ENCODE results near the gene NWD2.

GRCh38 chr4:37451656-37452055 lies 207.1 kb downstream of the NWD2 start:
- TF ChIP-seq, protein P1, sequence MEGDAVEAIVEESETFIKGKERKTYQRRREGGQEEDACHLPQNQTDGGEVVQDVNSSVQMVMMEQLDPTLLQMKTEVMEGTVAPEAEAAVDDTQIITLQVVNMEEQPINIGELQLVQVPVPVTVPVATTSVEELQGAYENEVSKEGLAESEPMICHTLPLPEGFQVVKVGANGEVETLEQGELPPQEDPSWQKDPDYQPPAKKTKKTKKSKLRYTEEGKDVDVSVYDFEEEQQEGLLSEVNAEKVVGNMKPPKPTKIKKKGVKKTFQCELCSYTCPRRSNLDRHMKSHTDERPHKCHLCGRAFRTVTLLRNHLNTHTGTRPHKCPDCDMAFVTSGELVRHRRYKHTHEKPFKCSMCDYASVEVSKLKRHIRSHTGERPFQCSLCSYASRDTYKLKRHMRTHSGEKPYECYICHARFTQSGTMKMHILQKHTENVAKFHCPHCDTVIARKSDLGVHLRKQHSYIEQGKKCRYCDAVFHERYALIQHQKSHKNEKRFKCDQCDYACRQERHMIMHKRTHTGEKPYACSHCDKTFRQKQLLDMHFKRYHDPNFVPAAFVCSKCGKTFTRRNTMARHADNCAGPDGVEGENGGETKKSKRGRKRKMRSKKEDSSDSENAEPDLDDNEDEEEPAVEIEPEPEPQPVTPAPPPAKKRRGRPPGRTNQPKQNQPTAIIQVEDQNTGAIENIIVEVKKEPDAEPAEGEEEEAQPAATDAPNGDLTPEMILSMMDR (IDR thresholded peaks at IDR 0.05 in 2 of 3, conservative IDR thresholded peaks at IDR 0.05 in 1 of 3; ENCODE audit: control insufficient read depth in 2 of 3, extremely low read depth in 1 of 3, insufficient read depth in 1 of 3, low read depth in 3 of 3, low read length in 3 of 3): no peak
- TF ChIP-seq NFYA (IDR thresholded peaks at IDR 0.05; ENCODE audit: borderline replicate concordance, low read depth, low read length): no peak
- TF ChIP-seq ZNF217 (IDR thresholded peaks at IDR 0.05): no peak
- no peak for TF ChIP-seq CREB1 (IDR thresholded peaks at IDR 0.05; ENCODE audit: low read depth)
- no peak for TF ChIP-seq USF1 (IDR thresholded peaks at IDR 0.05; ENCODE audit: borderline replicate concordance, extremely low read length, insufficient read depth, low read depth, low read length)
- no peak for TF ChIP-seq MXI1 (IDR thresholded peaks at IDR 0.05; ENCODE audit: low read depth, low read length)
- TF ChIP-seq GABPA (IDR thresholded peaks at IDR 0.05; ENCODE audit: low read depth): no peak
- TF ChIP-seq EZH2 (IDR thresholded peaks at IDR 0.05; ENCODE audit: borderline replicate concordance, control insufficient read depth, low read depth, low read length): no peak
- no peak for TF ChIP-seq EGR1 (IDR thresholded peaks at IDR 0.05; ENCODE audit: borderline replicate concordance in 1 of 2, low read depth in 2 of 2, low read length in 2 of 2)
- TF ChIP-seq PRDM15 (CRISPR knock-in tag; IDR thresholded peaks at IDR 0.05): no peak
- no peak for TF ChIP-seq ZNF622 (IDR thresholded peaks at IDR 0.05)
- TF ChIP-seq RAD21 (IDR thresholded peaks at IDR 0.05; ENCODE audit: insufficient read depth, low read depth, low read length): no peak
- TF ChIP-seq, protein P2, sequence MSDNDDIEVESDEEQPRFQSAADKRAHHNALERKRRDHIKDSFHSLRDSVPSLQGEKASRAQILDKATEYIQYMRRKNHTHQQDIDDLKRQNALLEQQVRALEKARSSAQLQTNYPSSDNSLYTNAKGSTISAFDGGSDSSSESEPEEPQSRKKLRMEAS (IDR thresholded peaks at IDR 0.05; ENCODE audit: low read depth, low read length): no peak
- no peak for TF ChIP-seq USF2 (IDR thresholded peaks at IDR 0.05; ENCODE audit: borderline replicate concordance, low read depth, low read length)
